Measurements from ENCODE around the gene PPP3R2.

PPP3R2 gene

DNA sequence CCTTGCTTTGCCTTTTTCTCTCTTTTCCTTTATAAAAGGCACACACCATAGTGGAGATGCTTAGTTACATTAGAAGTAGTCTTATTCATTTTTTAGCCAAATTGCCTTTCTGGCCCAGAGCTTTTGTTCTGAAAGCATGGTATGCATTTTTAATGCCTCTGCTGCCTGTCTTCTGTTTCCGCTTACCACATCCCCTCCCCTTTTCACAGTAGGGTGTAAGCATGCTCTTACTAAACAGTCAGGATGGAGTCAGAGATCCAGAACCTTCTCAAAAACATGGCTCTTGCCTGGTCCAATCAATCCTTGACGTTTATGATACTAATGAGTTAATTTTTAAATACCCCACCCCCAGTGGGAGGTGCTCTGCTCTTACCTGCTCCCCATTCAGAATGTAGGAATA lies 22.5 kb downstream of the PPP3R2 start:
- TF ChIP-seq, protein P1, sequence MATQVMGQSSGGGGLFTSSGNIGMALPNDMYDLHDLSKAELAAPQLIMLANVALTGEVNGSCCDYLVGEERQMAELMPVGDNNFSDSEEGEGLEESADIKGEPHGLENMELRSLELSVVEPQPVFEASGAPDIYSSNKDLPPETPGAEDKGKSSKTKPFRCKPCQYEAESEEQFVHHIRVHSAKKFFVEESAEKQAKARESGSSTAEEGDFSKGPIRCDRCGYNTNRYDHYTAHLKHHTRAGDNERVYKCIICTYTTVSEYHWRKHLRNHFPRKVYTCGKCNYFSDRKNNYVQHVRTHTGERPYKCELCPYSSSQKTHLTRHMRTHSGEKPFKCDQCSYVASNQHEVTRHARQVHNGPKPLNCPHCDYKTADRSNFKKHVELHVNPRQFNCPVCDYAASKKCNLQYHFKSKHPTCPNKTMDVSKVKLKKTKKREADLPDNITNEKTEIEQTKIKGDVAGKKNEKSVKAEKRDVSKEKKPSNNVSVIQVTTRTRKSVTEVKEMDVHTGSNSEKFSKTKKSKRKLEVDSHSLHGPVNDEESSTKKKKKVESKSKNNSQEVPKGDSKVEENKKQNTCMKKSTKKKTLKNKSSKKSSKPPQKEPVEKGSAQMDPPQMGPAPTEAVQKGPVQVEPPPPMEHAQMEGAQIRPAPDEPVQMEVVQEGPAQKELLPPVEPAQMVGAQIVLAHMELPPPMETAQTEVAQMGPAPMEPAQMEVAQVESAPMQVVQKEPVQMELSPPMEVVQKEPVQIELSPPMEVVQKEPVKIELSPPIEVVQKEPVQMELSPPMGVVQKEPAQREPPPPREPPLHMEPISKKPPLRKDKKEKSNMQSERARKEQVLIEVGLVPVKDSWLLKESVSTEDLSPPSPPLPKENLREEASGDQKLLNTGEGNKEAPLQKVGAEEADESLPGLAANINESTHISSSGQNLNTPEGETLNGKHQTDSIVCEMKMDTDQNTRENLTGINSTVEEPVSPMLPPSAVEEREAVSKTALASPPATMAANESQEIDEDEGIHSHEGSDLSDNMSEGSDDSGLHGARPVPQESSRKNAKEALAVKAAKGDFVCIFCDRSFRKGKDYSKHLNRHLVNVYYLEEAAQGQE (IDR thresholded peaks at IDR 0.05; ENCODE audit: insufficient read depth in 1 of 2, low read depth in 2 of 2, low read length in 2 of 2), result no peak
- TF ChIP-seq SIN3A (IDR thresholded peaks at IDR 0.05; ENCODE audit: borderline replicate concordance, insufficient read depth, low read length) (no peak), FOXP2 (optimal IDR thresholded peaks at IDR 0.05; ENCODE audit: borderline replicate concordance, extremely low read depth, extremely low read length, insufficient read depth) (no peak), POLR2AphosphoS5 (IDR thresholded peaks at IDR 0.05; ENCODE audit: low read depth, low read length) (no peak), TAF1 (IDR thresholded peaks at IDR 0.05; ENCODE audit: borderline replicate concordance, insufficient read depth, low read length) (no peak)

DNA sequence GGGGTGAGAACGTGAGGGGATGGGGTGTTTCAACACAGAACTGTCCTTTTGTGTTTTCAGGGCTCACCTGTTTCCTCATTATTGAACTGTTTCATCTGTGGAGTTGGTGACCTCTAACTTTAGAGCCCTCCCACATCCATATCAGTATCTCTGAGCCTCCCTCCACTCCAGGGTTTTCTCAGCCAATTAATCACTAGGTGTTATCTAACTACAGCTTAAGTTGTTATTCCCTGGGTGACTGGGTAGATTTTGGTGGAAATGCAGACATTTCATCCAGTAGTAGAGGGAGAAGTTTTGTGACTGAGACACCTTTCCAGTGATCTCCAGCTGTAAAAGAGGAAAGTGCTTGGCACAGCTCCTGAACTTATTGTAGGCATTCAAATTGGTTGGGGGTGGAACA lies 23.7 kb downstream of the PPP3R2 start:
- TF ChIP-seq TAF1 (IDR thresholded peaks at IDR 0.05; ENCODE audit: borderline replicate concordance, insufficient read depth, low read length) (no peak), POLR2AphosphoS5 (IDR thresholded peaks at IDR 0.05; ENCODE audit: low read depth, low read length) (no peak), SIN3A (IDR thresholded peaks at IDR 0.05; ENCODE audit: borderline replicate concordance, insufficient read depth, low read length) (no peak), FOXP2 (optimal IDR thresholded peaks at IDR 0.05; ENCODE audit: borderline replicate concordance, extremely low read depth, extremely low read length, insufficient read depth) (no peak)
- TF ChIP-seq, protein P1 (IDR thresholded peaks at IDR 0.05; ENCODE audit: insufficient read depth in 1 of 2, low read depth in 2 of 2, low read length in 2 of 2), result no peak

DNA sequence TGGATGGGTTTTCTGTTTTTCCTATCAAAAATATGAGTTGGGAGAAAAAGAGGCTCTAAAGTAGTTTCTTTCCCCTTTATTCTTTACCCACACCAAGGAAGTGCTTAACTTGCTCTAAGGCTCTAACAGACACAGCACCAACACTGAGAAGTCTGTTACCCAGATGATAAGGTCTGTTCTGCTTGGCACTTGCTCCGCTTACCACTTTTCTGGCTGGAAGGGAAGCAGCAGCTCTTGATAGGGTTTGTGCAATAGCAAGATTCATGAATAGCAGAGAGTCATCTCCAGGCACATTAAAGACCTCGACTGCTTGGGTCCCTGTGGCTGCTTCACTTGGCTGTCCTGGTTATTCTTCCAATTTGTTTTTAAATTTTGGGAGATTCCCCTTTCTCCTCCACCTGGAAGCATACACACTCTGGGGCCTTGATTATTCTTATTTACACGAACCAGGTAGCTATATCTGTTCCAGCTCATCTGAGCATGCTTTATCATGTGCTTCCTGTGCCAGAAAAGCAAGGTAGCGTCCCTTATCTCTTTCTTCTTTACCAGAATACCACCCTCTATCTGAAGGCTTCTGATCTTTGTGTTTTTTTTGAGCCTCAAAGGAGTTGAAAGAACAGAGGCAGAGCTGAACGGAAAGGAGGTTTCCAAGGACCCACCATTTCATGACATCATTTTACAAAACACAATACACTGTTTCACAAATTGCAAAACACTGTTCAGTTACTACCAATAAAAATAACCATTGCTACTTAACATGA lies 24.8 kb downstream of the PPP3R2 start:
- TF ChIP-seq POLR2AphosphoS5 (IDR thresholded peaks at IDR 0.05; ENCODE audit: low read depth, low read length), result no peak
- no peak for TF ChIP-seq SIN3A (IDR thresholded peaks at IDR 0.05; ENCODE audit: borderline replicate concordance, insufficient read depth, low read length)
- TF ChIP-seq FOXP2 (optimal IDR thresholded peaks at IDR 0.05; ENCODE audit: borderline replicate concordance, extremely low read depth, extremely low read length, insufficient read depth), result no peak

DNA sequence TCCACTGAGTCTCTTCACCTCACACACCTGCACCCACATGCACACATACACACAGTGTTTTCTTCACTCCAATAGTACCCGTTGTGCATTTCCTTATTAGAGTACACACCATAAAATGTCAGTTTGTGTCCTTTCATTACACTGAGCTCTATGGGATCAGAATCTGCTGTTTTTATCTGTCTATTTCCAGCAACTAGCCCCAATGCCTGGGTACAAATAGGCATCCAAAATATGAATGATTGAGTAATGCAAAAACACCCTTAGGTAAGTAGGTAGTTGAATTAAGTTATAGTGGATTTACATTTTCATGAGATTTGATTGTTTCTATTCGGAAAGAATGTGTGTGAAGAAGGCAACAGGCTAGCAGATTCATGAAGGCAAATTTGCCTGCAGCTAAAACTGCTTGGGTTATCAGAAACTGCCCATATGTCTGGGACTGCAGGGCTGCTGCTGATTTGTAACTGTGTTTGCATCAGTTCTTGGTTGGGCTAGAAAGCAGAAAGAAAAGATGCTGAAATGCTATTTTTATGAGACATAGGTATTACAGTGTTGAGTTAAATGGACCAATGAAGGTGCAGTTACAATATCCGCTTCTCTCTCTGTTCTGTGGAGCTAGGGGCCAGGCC lies 26.9 kb downstream of the PPP3R2 start:
- TF ChIP-seq TAF1 (IDR thresholded peaks at IDR 0.05; ENCODE audit: borderline replicate concordance, insufficient read depth, low read length), result no peak
- no peak for TF ChIP-seq FOXP2 (optimal IDR thresholded peaks at IDR 0.05; ENCODE audit: borderline replicate concordance, extremely low read depth, extremely low read length, insufficient read depth)
- TF ChIP-seq, protein P1 (IDR thresholded peaks at IDR 0.05; ENCODE audit: insufficient read depth in 1 of 2, low read depth in 2 of 2, low read length in 2 of 2), result no peak
- TF ChIP-seq POLR2AphosphoS5 (IDR thresholded peaks at IDR 0.05; ENCODE audit: low read depth, low read length), result no peak
- no peak for TF ChIP-seq SIN3A (IDR thresholded peaks at IDR 0.05; ENCODE audit: borderline replicate concordance, insufficient read depth, low read length)

DNA sequence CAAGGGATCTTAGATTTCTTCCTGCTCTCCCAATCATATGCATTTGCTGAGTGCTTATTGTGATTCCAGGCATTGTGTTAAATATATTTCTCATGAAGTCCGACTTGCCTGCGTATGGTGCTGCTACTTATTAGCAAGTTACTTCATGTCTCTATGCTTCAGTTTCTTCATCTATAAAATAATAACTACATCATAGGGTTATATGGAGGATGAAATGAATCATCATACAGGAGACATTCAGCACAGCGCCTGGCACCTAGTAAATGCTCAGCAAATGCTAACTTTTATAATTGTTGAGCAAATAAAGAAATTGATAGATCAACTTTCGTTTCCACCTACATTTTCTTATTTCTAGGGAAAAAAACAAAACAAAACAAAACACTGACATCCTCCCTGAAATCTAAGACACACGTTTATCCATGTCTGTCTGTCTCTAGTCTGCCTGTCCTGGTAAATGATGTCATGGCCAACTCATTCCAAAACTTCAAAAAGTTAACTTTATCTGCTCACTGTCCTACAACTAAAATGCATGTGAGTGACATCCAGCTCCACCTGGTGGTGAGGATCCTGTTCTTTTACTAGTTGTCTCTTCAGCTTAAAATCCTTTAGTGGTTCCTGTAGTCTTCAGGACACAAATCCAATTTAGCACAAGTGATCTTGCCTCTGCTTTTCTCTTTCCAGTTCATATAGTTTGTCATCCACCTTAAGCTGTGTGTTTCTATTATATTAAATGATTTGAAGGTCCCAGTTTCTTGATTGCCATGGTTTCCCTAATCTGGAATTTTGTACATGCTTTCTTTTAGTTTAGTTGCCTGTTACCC lies 27.7 kb downstream of the PPP3R2 start:
- TF ChIP-seq FOXP2 (optimal IDR thresholded peaks at IDR 0.05; ENCODE audit: borderline replicate concordance, extremely low read depth, extremely low read length, insufficient read depth), result no peak
- TF ChIP-seq, protein P1 (IDR thresholded peaks at IDR 0.05; ENCODE audit: insufficient read depth in 1 of 2, low read depth in 2 of 2, low read length in 2 of 2), result no peak
- TF ChIP-seq POLR2AphosphoS5 (IDR thresholded peaks at IDR 0.05; ENCODE audit: low read depth, low read length), result no peak
- no peak for TF ChIP-seq TAF1 (IDR thresholded peaks at IDR 0.05; ENCODE audit: borderline replicate concordance, insufficient read depth, low read length)
- no peak for TF ChIP-seq SIN3A (IDR thresholded peaks at IDR 0.05; ENCODE audit: borderline replicate concordance, insufficient read depth, low read length)

All from PFSK-1 (cell line).